ENCODE results near the gene KCNN1.
"Not testable (repeated sequence)": the region's sequence is repeated elsewhere in the genome, so short reads cannot be mapped to it uniquely, and the experiment has no call there.

- TF ChIP-seq, protein P1, sequence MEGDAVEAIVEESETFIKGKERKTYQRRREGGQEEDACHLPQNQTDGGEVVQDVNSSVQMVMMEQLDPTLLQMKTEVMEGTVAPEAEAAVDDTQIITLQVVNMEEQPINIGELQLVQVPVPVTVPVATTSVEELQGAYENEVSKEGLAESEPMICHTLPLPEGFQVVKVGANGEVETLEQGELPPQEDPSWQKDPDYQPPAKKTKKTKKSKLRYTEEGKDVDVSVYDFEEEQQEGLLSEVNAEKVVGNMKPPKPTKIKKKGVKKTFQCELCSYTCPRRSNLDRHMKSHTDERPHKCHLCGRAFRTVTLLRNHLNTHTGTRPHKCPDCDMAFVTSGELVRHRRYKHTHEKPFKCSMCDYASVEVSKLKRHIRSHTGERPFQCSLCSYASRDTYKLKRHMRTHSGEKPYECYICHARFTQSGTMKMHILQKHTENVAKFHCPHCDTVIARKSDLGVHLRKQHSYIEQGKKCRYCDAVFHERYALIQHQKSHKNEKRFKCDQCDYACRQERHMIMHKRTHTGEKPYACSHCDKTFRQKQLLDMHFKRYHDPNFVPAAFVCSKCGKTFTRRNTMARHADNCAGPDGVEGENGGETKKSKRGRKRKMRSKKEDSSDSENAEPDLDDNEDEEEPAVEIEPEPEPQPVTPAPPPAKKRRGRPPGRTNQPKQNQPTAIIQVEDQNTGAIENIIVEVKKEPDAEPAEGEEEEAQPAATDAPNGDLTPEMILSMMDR (conservative IDR thresholded peaks at IDR 0.05 in 1 of 2, IDR thresholded peaks at IDR 0.05 in 1 of 2; ENCODE audit: low read depth in 1 of 2, low read length in 2 of 2), result not testable (repeated sequence)
- not testable (repeated sequence) for TF ChIP-seq EZH2 (IDR thresholded peaks at IDR 0.05; ENCODE audit: low read length, missing control alignments)
Measured at GRCh38 chr19:18005750-18006149, 38.8 kb downstream of the KCNN1 start.
